Ascending aorta (tissue), 2 donors: Measurements from ENCODE around the gene KCNQ1. TPM values are rescaled to one million over a fixed set of nuclear protein-coding genes. Genes with fewer than 3 reads are reported as not detected.

Experiments used
- DNase-seq, 2 donors: peaks; one replicate each; pipeline ENCODE4 v3.0.0-alpha.2; 2019; ENCODE audit warnings: low spot score in 2 of 2
- H3K27ac ChIP-seq, 2 donors: fragments of 200-600 bp; sonication (generic); one replicate each; pipeline ENCODE4 v1.5.1; 2016 to 2017; ENCODE audit warnings: mild to moderate bottlenecking in 1 of 2
- H3K27me3 ChIP-seq: fragments of 200-600 bp; sonication (generic); one replicate; pipeline ENCODE4 v1.5.1; 2017
- H3K36me3 ChIP-seq, 2 donors: fragments of 200-600 bp; sonication (generic); one replicate each; pipeline ENCODE4 v1.5.1; 2016
- H3K4me1 ChIP-seq, 2 donors: fragments of 200-600 bp; sonication (generic); one replicate each; pipeline ENCODE4 v1.5.1; 2016 to 2017; ENCODE audit warnings: mild to moderate bottlenecking in 1 of 2
- H3K4me3 ChIP-seq, 2 donors: fragments of 200-600 bp; sonication (generic); one replicate each; pipeline ENCODE4 v1.5.1; 2016 to 2017; ENCODE audit warnings: mild to moderate bottlenecking in 1 of 2
- H3K9me3 ChIP-seq, 2 donors: fragments of 200-600 bp; sonication (generic); one replicate each; pipeline ENCODE4 v1.5.1; 2016
- intact Hi-C: fragments of 100-400 bp; cut with DNase I; formaldehyde crosslinking; loops from one replicate; pipeline ENCODE4 v1.15.1; 2023
- total RNA-seq: library from RNA; depleted of rRNA; stranded (reverse); fragments of >200 nt; gene quantifications from one replicate; pipeline ENCODE4 v1.1.0, GENCODE V29; 2016
- TF ChIP-seq, protein P1 (sequence below), 3 experiments: fragments of 200-600 bp in 2 of 3; fragments of 450-650 bp in 1 of 3; sonication (generic) in 2 of 3; IDR thresholded peaks; one replicate each; pipeline ENCODE4 v1.5.1; 2016 to 2019; ENCODE audit warnings: antibody characterized with exemption in 3 of 3, mild to moderate bottlenecking in 1 of 3, moderate library complexity in 1 of 3

Gene KCNQ1
- total RNA-seq, 1 donor from 2014 or later, result 2.3 TPM

DNA sequence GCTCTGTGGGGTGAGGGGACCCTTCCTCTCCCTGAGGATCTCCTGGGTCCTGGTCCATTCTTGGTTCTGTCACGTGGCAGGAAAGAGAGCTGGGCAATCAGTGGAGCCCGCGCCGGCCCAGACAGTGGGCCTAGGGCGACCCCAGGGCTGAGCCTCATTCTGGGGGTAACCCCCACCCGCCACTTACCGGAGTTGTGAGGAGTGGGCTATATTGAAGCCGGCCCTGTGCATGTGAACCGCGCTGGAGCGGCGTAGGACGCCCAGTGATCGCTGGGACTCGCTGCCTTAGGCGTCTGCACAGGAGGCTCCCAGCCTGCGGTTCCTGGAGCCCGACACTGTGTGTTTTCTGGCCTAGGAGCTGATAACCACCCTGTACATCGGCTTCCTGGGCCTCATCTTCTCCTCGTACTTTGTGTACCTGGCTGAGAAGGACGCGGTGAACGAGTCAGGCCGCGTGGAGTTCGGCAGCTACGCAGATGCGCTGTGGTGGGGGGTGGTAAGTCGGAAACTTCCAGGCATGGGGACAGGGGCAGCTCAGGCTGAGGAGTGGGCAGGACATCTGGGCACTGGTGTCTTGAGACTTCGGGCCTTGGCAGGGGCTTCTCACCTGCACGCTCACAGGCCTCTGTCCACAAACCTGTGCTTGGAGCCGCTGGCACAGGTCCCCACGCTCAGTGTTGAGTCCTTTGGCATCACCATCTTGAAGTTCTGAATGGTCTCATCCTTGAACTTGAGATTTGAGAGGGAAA is 127.9 kb downstream of the KCNQ1 start:
- no peaks in the 10 kb centered on the region for H3K27me3 ChIP-seq
- TF ChIP-seq, protein P1, sequence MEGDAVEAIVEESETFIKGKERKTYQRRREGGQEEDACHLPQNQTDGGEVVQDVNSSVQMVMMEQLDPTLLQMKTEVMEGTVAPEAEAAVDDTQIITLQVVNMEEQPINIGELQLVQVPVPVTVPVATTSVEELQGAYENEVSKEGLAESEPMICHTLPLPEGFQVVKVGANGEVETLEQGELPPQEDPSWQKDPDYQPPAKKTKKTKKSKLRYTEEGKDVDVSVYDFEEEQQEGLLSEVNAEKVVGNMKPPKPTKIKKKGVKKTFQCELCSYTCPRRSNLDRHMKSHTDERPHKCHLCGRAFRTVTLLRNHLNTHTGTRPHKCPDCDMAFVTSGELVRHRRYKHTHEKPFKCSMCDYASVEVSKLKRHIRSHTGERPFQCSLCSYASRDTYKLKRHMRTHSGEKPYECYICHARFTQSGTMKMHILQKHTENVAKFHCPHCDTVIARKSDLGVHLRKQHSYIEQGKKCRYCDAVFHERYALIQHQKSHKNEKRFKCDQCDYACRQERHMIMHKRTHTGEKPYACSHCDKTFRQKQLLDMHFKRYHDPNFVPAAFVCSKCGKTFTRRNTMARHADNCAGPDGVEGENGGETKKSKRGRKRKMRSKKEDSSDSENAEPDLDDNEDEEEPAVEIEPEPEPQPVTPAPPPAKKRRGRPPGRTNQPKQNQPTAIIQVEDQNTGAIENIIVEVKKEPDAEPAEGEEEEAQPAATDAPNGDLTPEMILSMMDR (IDR thresholded peaks at IDR 0.05), result no peak
- no peak overlapping the region for H3K27ac ChIP-seq
- no peak for DNase-seq
- H3K9me3 ChIP-seq, result no peaks in the 10 kb centered on the region
- H3K36me3 ChIP-seq, result no peaks in the 10 kb centered on the region
- intact Hi-C loops, result no loop called here
- H3K4me1 ChIP-seq, result no peaks in the 10 kb centered on the region
- H3K4me3 ChIP-seq, result no peak overlapping the region

- Histone ChIP-seq H3K36me3 (no peaks in the 10 kb centered on the region), H3K9me3 (no peaks in the 10 kb centered on the region), H3K4me3 (no peak overlapping the region), H3K27ac (no peak overlapping the region), H3K27me3 (no peaks in the 10 kb centered on the region), H3K4me1 (no peaks in the 10 kb centered on the region)
- DNase-seq, result no peak
- TF ChIP-seq, protein P1 (IDR thresholded peaks at IDR 0.05), result no peak
- intact Hi-C loops, result no loop called here
These were observed 128.6 kb downstream of the KCNQ1 start for GRCh38 chr11:2573240-2574042.

DNA sequence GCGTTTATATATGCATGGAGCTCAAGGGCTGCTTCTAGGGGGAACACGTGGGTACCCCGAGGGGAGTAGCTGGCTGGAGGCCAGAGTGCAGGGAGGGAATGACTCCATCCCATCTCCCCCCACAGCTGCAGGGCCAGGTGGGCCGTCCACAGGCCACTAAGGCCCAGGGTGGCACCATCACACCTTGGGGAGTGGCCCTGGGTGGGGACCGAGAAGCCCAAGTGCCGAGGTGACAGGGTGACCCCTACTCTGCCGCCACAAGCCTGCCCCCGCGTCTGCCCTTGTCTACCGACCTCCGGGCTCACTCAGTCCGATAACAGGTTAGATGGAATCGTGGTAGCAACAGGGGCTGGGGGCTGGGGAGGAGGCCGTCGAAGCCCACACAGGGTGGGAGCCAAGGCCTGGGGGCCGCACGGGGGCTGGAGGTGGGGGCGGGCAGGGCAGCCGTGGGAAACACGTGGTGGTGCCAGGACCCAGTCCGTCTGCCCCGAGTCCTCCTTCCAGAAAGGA is 129.3 kb downstream of the KCNQ1 start:
- intact Hi-C loops, result no loop called here
- Histone ChIP-seq H3K9me3 (no peaks in the 10 kb centered on the region), H3K4me1 (no peaks in the 10 kb centered on the region), H3K36me3 (no peaks in the 10 kb centered on the region), H3K27me3 (no peaks in the 10 kb centered on the region), H3K4me3 (no peak overlapping the region), H3K27ac (no peak overlapping the region)
- DNase-seq, result peak; percentile 4 to 60
- TF ChIP-seq, protein P1 (IDR thresholded peaks at IDR 0.05), result no peak

- Histone ChIP-seq H3K36me3 (no peaks in the 10 kb centered on the region), H3K9me3 (no peaks in the 10 kb centered on the region), H3K27me3 (no peaks in the 10 kb centered on the region), H3K27ac (no peak overlapping the region), H3K4me1 (no peaks in the 10 kb centered on the region), H3K4me3 (no peak overlapping the region)
- DNase-seq, result peak in 1 of 2 donors; percentile 56
- TF ChIP-seq, protein P1 (IDR thresholded peaks at IDR 0.05), result no peak
- intact Hi-C loops, result no loop called here
These were observed 130.0 kb downstream of the KCNQ1 start for GRCh38 chr11:2574553-2575535.

GRCh38 chr11:2575591-2576051 is 130.8 kb downstream of the KCNQ1 start:
- Histone ChIP-seq H3K27ac (no peak overlapping the region), H3K9me3 (no peaks in the 10 kb centered on the region), H3K36me3 (no peaks in the 10 kb centered on the region), H3K4me1 (no peaks in the 10 kb centered on the region), H3K4me3 (no peak overlapping the region), H3K27me3 (no peaks in the 10 kb centered on the region)
- TF ChIP-seq, protein P1 (IDR thresholded peaks at IDR 0.05), result no peak
- intact Hi-C loops, result no loop called here
- peak in 1 of 2 donors; percentile 45 for DNase-seq
